NCI-H2107 (cell line): Measurements from ENCODE around the gene RSBN1L.
"Not testable (repeated sequence)": the region's sequence is repeated elsewhere in the genome, so short reads cannot be mapped to it uniquely, and the experiment has no call there.

Source experiments
- DNase-seq: peaks from one replicate; lab custom pipeline; 2025; lab: John Stamatoyannopoulos, UW

The RSBN1L gene

GRCh38 chr7:77770316-77770715, 74.1 kb downstream of the RSBN1L start:
- no peak for DNase-seq

DNA sequence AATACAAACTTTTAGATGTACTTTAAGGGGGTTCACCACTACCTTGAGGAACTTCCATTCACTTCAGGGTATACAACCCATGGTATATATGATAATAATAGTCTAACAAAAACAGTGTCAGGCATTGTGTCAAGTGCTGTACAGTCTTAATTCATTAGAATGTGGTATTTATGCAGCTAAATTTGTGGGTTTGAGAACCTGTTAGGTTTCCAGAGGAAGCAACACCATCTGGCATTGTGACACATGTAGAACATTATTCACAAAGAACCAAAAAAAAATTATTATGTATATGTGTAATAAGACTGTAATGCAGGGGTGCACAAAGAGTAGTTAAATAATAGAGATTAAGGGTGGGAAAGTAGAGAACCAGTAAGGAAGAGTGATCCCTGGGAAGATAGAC, 75.6 kb downstream of the RSBN1L start:
- no peak for DNase-seq

GRCh38 chr7:77778535-77778934, 82.3 kb downstream of the RSBN1L start:
- no peak for DNase-seq

- DNase-seq = no peak
These were observed 86.1 kb downstream of the RSBN1L start for GRCh38 chr7:77782383-77782782.

DNA sequence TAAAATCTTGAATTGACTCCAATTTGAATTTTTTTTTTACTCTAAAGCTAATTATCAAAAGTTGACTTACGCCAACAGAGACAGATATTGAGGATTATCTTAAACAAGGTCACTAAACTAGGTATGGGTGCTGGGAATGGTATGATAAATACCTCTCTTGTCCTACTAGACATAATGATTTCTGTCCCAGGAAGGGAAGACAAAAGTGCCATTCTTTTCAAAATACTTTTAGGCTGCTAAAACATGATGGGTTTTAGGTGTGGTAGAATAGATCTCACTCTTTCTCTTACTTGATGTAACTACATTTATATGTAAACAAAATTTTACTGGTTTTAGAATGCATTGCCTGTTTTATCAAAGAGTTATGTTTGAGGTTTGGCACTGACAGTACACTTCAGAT, 86.9 kb downstream of the RSBN1L start:
- DNase-seq = no peak

DNA sequence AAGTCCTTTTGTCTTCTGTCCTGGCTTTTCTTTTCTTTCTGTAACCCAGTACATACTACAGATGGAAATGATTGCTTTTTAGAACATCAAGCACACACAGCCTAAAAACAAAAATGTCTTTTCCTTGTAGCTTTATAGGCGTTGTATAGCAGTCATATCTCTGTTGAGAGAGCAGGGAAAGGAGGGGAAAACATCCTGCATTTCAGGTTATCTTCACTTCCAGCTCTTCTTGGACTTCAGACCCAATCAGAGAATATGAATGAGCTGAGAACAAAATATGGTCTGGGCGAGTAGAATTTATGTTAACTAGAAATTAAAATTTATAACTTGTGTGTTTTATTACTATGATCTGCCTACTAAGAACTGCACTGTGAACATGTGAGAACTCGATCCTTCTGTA, 87.3 kb downstream of the RSBN1L start:
- no peak for DNase-seq

- DNase-seq = not testable (repeated sequence)
These were observed 88.2 kb downstream of the RSBN1L start for GRCh38 chr7:77784426-77784825.

- DNase-seq = no peak
These were observed 89.8 kb downstream of the RSBN1L start for GRCh38 chr7:77786018-77786417.

GRCh38 chr7:77786741-77787140, 90.5 kb downstream of the RSBN1L start:
- no peak for DNase-seq

GRCh38 chr7:77788327-77788902, 92.2 kb downstream of the RSBN1L start:
- no peak for DNase-seq

DNA sequence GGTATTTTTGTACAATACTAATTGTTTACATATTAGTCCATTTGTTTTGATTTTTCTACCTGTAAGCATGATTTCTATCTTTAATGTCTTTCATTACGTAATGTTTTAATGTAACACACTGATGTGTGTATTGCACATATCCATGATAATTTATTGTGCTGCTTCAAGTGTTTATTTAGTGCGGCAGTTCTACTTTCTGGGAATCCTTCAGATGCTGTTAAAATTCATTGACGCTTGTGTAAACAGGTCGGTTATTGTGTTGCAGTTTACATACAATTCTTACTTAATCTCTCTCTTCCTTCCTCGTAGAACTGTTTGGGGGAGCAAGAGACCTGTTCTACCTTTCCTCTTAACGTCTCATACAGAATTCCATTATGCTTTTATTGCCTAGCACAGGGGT, 95.1 kb downstream of the RSBN1L start:
- DNase-seq = no peak

- DNase-seq = no peak
These were observed 95.7 kb downstream of the RSBN1L start for GRCh38 chr7:77791956-77792355.

- no peak for DNase-seq
These were observed 97.7 kb downstream of the RSBN1L start for GRCh38 chr7:77794000-77794399.

DNA sequence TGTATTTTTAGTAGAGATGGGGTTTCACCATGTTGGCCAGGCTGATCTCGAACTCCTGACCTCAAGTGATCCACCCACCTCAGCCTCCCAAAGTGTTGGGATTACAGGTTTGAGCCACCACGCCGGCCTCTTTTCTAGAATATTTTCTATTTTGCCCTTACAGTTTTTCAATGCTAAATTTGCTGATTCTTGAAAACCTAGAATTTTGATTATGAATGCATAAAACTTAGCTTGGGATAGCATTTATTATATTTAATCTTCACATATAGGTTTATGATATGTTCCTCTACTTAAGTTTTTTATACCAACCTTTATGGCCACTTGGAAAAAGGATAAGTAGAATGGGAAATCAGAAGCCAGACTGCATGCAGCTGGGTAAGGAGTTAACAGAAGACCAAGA, 99.8 kb downstream of the RSBN1L start:
- no peak for DNase-seq

DNA sequence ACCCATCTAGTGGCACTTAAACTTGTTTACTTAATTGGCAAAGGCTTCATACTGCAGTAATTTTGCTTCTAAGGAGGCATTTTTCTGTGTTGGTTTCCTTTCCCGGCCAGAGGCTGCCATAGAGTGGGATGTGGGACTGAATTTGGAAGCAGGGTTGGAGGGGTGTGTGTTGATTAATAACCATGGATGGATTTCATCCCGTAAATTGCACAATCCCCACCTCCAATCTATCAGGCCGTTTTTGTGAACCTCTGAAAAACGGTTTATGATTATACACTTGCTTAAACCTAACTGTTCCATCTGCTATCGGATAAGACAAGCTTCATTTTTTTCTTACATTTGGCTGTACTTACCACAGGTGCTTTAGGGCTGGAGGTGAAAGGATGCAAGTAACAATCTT, 100.7 kb downstream of the RSBN1L start:
- no peak for DNase-seq

DNA sequence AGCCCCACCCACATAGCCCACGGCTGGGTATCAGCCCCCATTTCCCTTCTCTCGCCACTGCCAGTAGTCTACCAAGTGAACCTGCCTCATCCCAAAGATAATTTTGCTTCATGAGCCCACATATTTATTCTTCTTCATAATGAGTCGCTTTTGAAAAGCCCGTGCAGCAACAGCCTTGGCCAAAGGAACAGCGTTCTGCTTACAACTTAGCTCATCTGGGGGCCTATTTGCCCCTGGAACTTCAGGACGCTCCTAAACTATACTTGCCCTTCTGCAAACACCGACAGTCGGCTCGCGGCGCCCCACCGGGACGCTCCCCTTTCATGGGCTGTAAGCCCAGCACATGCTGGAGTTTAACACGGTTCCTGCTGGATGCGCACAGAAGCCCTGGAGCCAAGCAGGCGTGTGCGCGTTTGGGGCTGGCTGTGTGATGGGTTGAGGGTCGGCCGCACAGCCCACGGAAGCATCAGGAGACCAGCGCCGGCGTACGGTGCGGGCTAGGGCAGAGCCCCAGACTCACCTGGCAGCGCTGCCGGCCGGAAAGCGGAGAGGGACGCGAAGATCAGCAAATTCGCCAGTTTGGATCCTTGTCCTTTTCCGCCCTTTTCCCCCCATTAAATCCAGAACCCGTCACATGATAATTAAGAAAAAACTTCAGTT, 101.6 kb downstream of the RSBN1L start:
- no peak for DNase-seq

- peak; percentile 100 for DNase-seq
These were observed 102.3 kb downstream of the RSBN1L start, which contains the start of the genes PHTF2 and TMEM60 for GRCh38 chr7:77798394-77799077. TSS of gene PHTF2 (plus strand) at chr7:77798773. TSS of gene TMEM60 (minus strand) at chr7:77798434. CDS start at chr7:77794373, 4,061 bp downstream.

DNA sequence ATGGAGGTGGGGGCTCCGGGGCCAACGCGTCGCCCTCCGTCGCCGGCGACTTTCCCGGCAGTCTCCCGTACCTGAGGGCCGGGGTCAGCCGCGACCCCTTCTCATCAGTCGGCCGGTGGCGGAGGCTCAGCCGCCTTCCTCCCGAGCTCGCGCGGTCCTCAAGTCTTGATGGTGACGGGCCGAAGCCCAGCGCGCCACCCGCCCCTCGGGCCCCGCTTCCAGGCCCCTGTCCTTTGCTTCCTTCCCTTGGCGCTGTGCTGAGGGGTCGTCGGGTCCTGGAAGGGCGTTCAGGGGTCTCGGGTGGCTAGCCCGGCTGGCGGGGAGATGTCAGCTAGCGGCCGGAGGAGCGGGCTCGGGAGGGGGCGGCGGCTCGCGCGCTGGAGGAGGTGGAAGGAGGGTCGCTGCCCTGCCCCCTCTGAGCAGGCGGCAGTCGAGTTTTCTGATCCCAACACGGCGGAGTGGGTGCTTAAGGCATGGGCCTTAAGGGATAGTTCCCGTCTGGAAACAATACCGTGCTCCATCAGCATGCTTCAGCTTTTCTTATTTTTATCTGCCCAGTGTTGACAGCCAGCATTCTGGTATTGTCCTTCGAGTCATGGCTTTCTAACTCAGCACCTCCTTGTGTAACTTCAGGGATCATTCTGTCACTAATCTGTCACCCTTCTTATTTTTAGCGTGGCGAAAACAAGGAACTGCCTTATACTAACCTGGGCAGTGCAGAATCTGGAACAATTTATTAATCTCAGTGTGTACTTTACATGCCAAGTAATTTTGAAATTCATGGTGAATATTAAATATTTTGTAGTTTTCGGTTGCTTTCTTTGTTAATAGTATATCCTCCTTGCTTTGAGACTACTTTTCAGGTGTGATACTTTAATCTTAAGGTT, 103.1 kb downstream of the RSBN1L start:
- DNase-seq = peak; percentile 61

- DNase-seq = no peak
These were observed 103.9 kb downstream of the RSBN1L start for GRCh38 chr7:77800158-77800557.

DNA sequence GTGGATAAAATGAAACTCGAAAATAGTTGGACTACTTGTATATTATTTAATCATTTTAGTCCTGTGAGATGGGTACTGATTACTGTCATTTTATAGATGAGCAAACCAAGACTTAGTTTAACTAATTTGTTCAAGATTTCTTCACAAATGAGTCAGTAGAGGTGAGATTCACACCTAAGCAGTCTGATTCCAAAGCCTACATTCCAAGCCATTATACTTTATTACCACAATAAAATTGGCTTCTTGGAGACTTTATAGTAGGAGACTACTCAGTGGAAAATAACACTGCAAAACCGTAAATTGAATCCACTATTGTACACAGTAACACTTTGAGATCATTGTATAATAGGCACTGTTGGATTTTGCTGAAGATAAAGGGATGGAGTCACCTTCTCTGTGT, 104.5 kb downstream of the RSBN1L start:
- no peak for DNase-seq

GRCh38 chr7:77802557-77803405, 106.5 kb downstream of the RSBN1L start:
- no peak for DNase-seq
